CD14-positive monocyte (primary cell): ENCODE results near the gene ERBB4. TPM values are rescaled to one million over a fixed set of nuclear protein-coding genes. Genes with fewer than 3 reads are reported as not detected.

ENCODE experiments used
- DNase-seq, 3 donors: peaks; one replicate each; pipeline ENCODE4 v3.0.0-alpha.2; 2011 to 2022
- H2AFZ ChIP-seq: 2 replicates; pipeline ENCODE4 v1.6.0; 2012; ENCODE audit warnings: mild to moderate bottlenecking, low read depth, low read length, inconsistent platforms; ENCODE audit not compliant: insufficient read depth, poor library complexity, severe bottlenecking
- H3K27ac ChIP-seq, 2 donors: 1 replicate in 1 of 2; 2 replicates in 1 of 2; pipeline ENCODE4 v1.5.1; 2012 to 2013; ENCODE audit warnings: low read length in 2 of 2, control low read depth in 1 of 2, inconsistent platforms in 1 of 2, low read depth in 1 of 2, mild to moderate bottlenecking in 1 of 2
- H3K27me3 ChIP-seq, 2 donors: one replicate each; pipeline versions ENCODE4 v1.6.0 to v1.6.1; 2011 to 2013; ENCODE audit warnings: low read length in 2 of 2; ENCODE audit not compliant: control insufficient read depth in 2 of 2, insufficient read depth in 2 of 2
- H3K36me3 ChIP-seq, 2 donors: replicated peaks in 1 of 2; 1 replicate in 1 of 2; 2 replicates in 1 of 2; pipeline versions ENCODE4 v1.5.1 to v1.6.1; 2012 to 2013; ENCODE audit warnings: low read length in 2 of 2, control low read depth in 1 of 2, inconsistent platforms in 1 of 2, mild to moderate bottlenecking in 1 of 2; ENCODE audit not compliant: insufficient read depth in 2 of 2, control insufficient read depth in 1 of 2
- H3K4me1 ChIP-seq, 2 donors: 1 replicate in 1 of 2; 2 replicates in 1 of 2; pipeline versions ENCODE4 v1.5.1 to v1.6.1; 2012 to 2013; ENCODE audit warnings: low read length in 2 of 2, control low read depth in 1 of 2, inconsistent platforms in 1 of 2, mild to moderate bottlenecking in 1 of 2, moderate library complexity in 1 of 2; ENCODE audit not compliant: insufficient read depth in 2 of 2, control insufficient read depth in 1 of 2
- H3K4me2 ChIP-seq: replicated peaks from 2 replicates; pipeline ENCODE3; 2012; ENCODE audit warnings: low read length, moderate library complexity, mild to moderate bottlenecking; ENCODE audit not compliant: poor library complexity, severe bottlenecking; ENCODE audit errors: extremely low read depth
- H3K4me3 ChIP-seq, 3 experiments: fragments of 200-600 bp in 1 of 3; sonication (generic) in 1 of 3; replicated peaks in 1 of 3; 1 replicate in 2 of 3; 2 replicates in 1 of 3; pipeline ENCODE4 v1.5.1; 2011 to 2013; ENCODE audit warnings: low read length in 3 of 3, mild to moderate bottlenecking in 3 of 3, control low read depth in 2 of 3, low read depth in 2 of 3, inconsistent platforms in 1 of 3, moderate library complexity in 1 of 3
- H3K79me2 ChIP-seq: 2 replicates; pipeline ENCODE4 v1.6.0; 2012; ENCODE audit warnings: mild to moderate bottlenecking, control low read depth, inconsistent platforms, low read length, moderate library complexity; ENCODE audit not compliant: insufficient read depth
- H3K9ac ChIP-seq: 2 replicates; pipeline ENCODE4 v1.6.0; 2017; ENCODE audit warnings: low read length, mild to moderate bottlenecking; ENCODE audit not compliant: insufficient read depth, poor library complexity, severe bottlenecking
- H3K9me3 ChIP-seq, 2 donors: replicated peaks in 1 of 2; 1 replicate in 1 of 2; 2 replicates in 1 of 2; pipeline versions ENCODE4 v1.5.1 to v1.6.1; 2012 to 2013; ENCODE audit warnings: low read length in 2 of 2, control low read depth in 1 of 2; ENCODE audit not compliant: control insufficient read depth in 1 of 2, insufficient read depth in 1 of 2
- H4K20me1 ChIP-seq: 2 replicates; pipeline ENCODE4 v1.6.0; 2012; ENCODE audit warnings: mild to moderate bottlenecking, low read length, control low read depth, moderate library complexity; ENCODE audit not compliant: insufficient read depth
- H3K27ac Mint-ChIP-seq, 7 donors: one replicate each; pipeline ENCODE4 v1.8.0; 2020; ENCODE audit warnings: mild to moderate bottlenecking in 7 of 7, mixed read lengths in 7 of 7, moderate library complexity in 6 of 7, inconsistent platforms in 2 of 7
- H3K27me3 Mint-ChIP-seq, 3 donors: one replicate each; pipeline ENCODE4 v1.8.0; 2021 to 2022; ENCODE audit warnings: low read depth in 3 of 3, mild to moderate bottlenecking in 3 of 3, mixed read lengths in 3 of 3, moderate library complexity in 3 of 3, inconsistent platforms in 1 of 3
- H3K36me3 Mint-ChIP-seq, 2 donors: one replicate each; pipeline ENCODE4 v1.8.0; 2020; ENCODE audit warnings: mixed read lengths in 2 of 2, inconsistent platforms in 1 of 2, mild to moderate bottlenecking in 1 of 2
- H3K4me1 Mint-ChIP-seq: one replicate; pipeline ENCODE4 v1.8.0; 2020; ENCODE audit warnings: mild to moderate bottlenecking, mixed read lengths
- H3K4me3 Mint-ChIP-seq, 2 donors: one replicate each; pipeline ENCODE4 v1.8.0; 2020; ENCODE audit warnings: mild to moderate bottlenecking in 2 of 2, mixed read lengths in 2 of 2, moderate library complexity in 1 of 2
- H3K9me3 Mint-ChIP-seq, 7 donors: one replicate each; pipeline ENCODE4 v1.8.0; 2020 to 2022; ENCODE audit warnings: mixed read lengths in 7 of 7, mild to moderate bottlenecking in 6 of 7, moderate library complexity in 6 of 7, inconsistent platforms in 2 of 7
- WGBS: methylation state at CpG from one replicate; pipeline ENCODE4 v1.1.5; 2013; ENCODE audit warnings: missing lambda C conversion rate; ENCODE audit not compliant: insufficient coverage; 5-methylcytosine and 5-hydroxymethylcytosine counted together
- intact Hi-C, 2 donors: fragments of 100-400 bp; cut with micrococcal nuclease; formaldehyde crosslinking; loops; one replicate each; pipeline versions ENCODE4 v1.15.0 to v1.15.1; 2023
- polyA plus RNA-seq, 3 donors: library from polyadenylated mRNA; depleted of rRNA in 1 of 3; unstranded in 2 of 3; stranded (reverse) in 1 of 3; fragments of 300-500 nt in 2 of 3; fragments of >200 nt in 1 of 3; fragmentation: Illumina TruSeq in 2 of 3; gene quantifications; 1 replicate in 2 of 3; 2 replicates in 1 of 3; pipeline ENCODE4 v1.2.3, GENCODE V29; 2012 to 2021
- TF ChIP-seq, protein P1 (sequence below): fragments of 200-600 bp; IDR thresholded peaks from one replicate; pipeline ENCODE4 v1.8.0; 2022; ENCODE audit warnings: antibody characterized with exemption, mild to moderate bottlenecking

ERBB4 gene
- polyA plus RNA-seq, 3 donors, result not detected

DNA sequence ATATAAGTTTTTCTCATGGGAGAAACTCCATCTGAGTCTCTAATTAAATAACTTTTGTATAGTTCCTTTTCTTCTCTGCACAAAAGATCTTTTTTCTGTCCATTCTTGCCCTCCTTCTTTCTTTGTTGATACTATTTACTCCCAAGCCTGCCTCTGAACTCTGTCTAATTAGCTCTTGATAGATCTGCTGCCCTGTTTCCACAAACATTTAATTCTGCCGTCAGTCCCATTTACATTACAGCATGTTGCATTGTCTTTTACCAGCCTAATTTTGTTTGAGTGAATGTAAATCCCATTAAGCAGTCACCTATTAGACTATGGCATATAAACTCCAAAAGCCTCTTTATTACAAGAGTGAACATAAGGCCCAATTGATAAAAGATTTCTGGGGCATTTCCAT lies 254.4 kb downstream of the ERBB4 start:
- no peak overlapping the region for H3K4me3 Mint-ChIP-seq
- no peaks in the 10 kb centered on the region for H3K27me3 Mint-ChIP-seq
- H3K4me1 Mint-ChIP-seq, result no peaks in the 10 kb centered on the region
- H3K27ac Mint-ChIP-seq, result no peak overlapping the region
- H3K27ac ChIP-seq, result no peak overlapping the region
- intact Hi-C loops, result no loop called here
- no peak overlapping the region for H2AFZ ChIP-seq
- H3K4me2 ChIP-seq, result no peak overlapping the region
- H3K36me3 Mint-ChIP-seq, result no peaks in the 10 kb centered on the region
- no peaks in the 10 kb centered on the region for H3K79me2 ChIP-seq
- H4K20me1 ChIP-seq, result no peaks in the 10 kb centered on the region
- no CpG with 5 or more reads among the region's 1 CpG for WGBS
- no peak overlapping the region for H3K4me3 ChIP-seq
- TF ChIP-seq, protein P1, sequence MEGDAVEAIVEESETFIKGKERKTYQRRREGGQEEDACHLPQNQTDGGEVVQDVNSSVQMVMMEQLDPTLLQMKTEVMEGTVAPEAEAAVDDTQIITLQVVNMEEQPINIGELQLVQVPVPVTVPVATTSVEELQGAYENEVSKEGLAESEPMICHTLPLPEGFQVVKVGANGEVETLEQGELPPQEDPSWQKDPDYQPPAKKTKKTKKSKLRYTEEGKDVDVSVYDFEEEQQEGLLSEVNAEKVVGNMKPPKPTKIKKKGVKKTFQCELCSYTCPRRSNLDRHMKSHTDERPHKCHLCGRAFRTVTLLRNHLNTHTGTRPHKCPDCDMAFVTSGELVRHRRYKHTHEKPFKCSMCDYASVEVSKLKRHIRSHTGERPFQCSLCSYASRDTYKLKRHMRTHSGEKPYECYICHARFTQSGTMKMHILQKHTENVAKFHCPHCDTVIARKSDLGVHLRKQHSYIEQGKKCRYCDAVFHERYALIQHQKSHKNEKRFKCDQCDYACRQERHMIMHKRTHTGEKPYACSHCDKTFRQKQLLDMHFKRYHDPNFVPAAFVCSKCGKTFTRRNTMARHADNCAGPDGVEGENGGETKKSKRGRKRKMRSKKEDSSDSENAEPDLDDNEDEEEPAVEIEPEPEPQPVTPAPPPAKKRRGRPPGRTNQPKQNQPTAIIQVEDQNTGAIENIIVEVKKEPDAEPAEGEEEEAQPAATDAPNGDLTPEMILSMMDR, result no peak
- no peaks in the 10 kb centered on the region for H3K9me3 ChIP-seq
- no peaks in the 10 kb centered on the region for H3K36me3 ChIP-seq
- DNase-seq, result no peak
- H3K9ac ChIP-seq, result no peak overlapping the region
- H3K27me3 ChIP-seq, result no peaks in the 10 kb centered on the region
- H3K4me1 ChIP-seq, result no peaks in the 10 kb centered on the region
- H3K9me3 Mint-ChIP-seq, result peaks cover 0 to 5% (median 2%) of the 10 kb centered on the region in 7 donors

DNA sequence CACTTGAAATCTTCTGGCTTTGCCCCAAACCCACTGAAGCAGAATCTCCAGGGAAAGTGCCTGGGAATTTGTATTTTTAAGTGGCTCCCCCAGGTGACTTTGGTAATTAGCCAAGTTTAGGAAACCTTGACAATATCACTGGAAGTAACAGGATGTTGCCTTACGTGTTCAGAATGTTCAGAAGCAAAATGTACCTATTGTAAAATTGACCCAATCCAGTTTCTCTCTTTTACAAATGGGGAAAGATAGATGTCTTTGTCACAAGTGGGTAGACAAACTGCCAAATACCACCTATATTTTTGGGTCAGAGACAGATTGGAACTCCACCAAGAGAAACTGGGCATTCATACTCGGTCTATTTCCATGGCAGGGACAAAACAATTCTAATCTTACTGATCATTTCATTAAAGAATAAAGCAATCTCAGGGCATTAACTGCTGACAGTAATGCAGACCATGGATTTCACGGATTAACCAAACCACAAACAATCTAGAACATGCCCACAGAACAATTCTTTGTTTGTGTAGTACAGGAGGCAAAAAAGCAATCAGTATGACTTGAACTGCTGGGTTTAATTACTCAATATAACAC lies 255.8 kb downstream of the ERBB4 start:
- no peak overlapping the region for H2AFZ ChIP-seq
- no peaks in the 10 kb centered on the region for H3K4me1 Mint-ChIP-seq
- 80% methylated on average over 1 of the region's 3 CpGs for WGBS

More for the DNA sequence above, 255.8 kb downstream of the ERBB4 start:
- Histone ChIP-seq H3K79me2 (no peaks in the 10 kb centered on the region), H3K4me1 (no peaks in the 10 kb centered on the region), H3K4me3 (no peak overlapping the region), H3K27ac (no peak overlapping the region), H3K36me3 (no peaks in the 10 kb centered on the region), H3K4me2 (no peak overlapping the region), H3K9me3 (no peaks in the 10 kb centered on the region), H3K9ac (no peak overlapping the region), H4K20me1 (no peaks in the 10 kb centered on the region), H3K27me3 (no peaks in the 10 kb centered on the region)
- TF ChIP-seq, protein P1, result no peak
- Mint-ChIP-seq H3K27me3 (no peaks in the 10 kb centered on the region), H3K27ac (no peak overlapping the region), H3K4me3 (no peak overlapping the region), H3K9me3 (peaks cover 0 to 5% (median under 1%) of the 10 kb centered on the region in 7 donors), H3K36me3 (no peaks in the 10 kb centered on the region)
- intact Hi-C loops, result no loop called here
- DNase-seq, result no peak
